Esophagus muscularis mucosa (tissue), 4 donors: ENCODE data around the gene P3H3.
"Not testable (repeated sequence)": the region's sequence is repeated elsewhere in the genome, so short reads cannot be mapped to it uniquely, and the experiment has no call there.

Experiments
- CTCF ChIP-seq, 3 experiments: fragments of 200-600 bp in 2 of 3; fragments of 450-650 bp in 1 of 3; sonication (generic) in 2 of 3; IDR thresholded peaks; one replicate each; pipeline ENCODE4 v1.5.1; 2017 to 2019; ENCODE audit warnings: antibody characterized with exemption in 3 of 3, mild to moderate bottlenecking in 2 of 3, moderate library complexity in 1 of 3
- EP300 ChIP-seq: sonication (generic); formaldehyde crosslinking; IDR thresholded peaks from one replicate; pipeline ENCODE4 v1.6.1; 2017; ENCODE audit warnings: antibody characterized with exemption
- POLR2A ChIP-seq: fragments of 450-650 bp; IDR thresholded peaks from one replicate; pipeline ENCODE4 v1.6.1; 2017; ENCODE audit warnings: antibody characterized with exemption, moderate library complexity, mild to moderate bottlenecking, low read depth
- POLR2AphosphoS5 ChIP-seq, 2 donors: sonication (generic); formaldehyde crosslinking; IDR thresholded peaks; one replicate each; pipeline ENCODE4 v1.6.1; 2017; ENCODE audit warnings: antibody characterized with exemption in 2 of 2

GRCh38 chr12:6888794-6889193 is 60.6 kb downstream of the P3H3 start:
- TF ChIP-seq POLR2A; CTCF (IDR thresholded peaks at IDR 0.05); POLR2AphosphoS5 (IDR thresholded peaks at IDR 0.05); EP300: not testable (repeated sequence)
